T-cell (primary cell): ENCODE measurements around the gene BLTP3A. TPM values are rescaled to one million over a fixed set of nuclear protein-coding genes. Genes with fewer than 3 reads are reported as not detected.
A peak's percentile ranks its signal among the peaks of the same experiment; 100 is the strongest.
"Not testable (repeated sequence)": the region's sequence is repeated elsewhere in the genome, so short reads cannot be mapped to it uniquely, and the experiment has no call there.

ENCODE experiments used
- ATAC-seq, 4 experiments: fragments of 200-7000 bp in 3 of 4; fragments of 150-1000 bp in 1 of 4; cut with Tn5 transposase; replicated peaks in 1 of 4; 1 replicate in 3 of 4; 2 replicates in 1 of 4; pipeline ENCODE4 v1.10.0; 2021; ENCODE audit warnings: moderate library complexity in 3 of 4, mild to moderate bottlenecking in 2 of 4, moderate number of reproducible peaks in 1 of 4
- CTCF ChIA-PET, 2 donors: fragments of 300-600 bp; sonication (Branson Sonifier 250); formaldehyde crosslinking; loops; one replicate each; lab custom pipeline; 2022; ENCODE audit warnings: antibody characterized with exemption in 2 of 2; lab: Charles Lee
- POLR2A ChIA-PET, 2 donors: fragments of 300-600 bp; sonication (Branson Sonifier 250); formaldehyde crosslinking; loops; one replicate each; lab custom pipeline; 2022; ENCODE audit warnings: antibody characterized with exemption in 2 of 2; lab: Charles Lee
- DNase-seq, 35 experiments: peaks; one replicate each; pipeline versions ENCODE4 v3.0.0 to v3.0.0-alpha.2; 2013 to 2023
- H3K27ac ChIP-seq: one replicate; pipeline ENCODE4 v1.5.1; 2013; ENCODE audit warnings: low read length
- H3K27me3 ChIP-seq, 2 experiments: replicated peaks in 1 of 2; 1 replicate in 1 of 2; 2 replicates in 1 of 2; pipeline versions ENCODE4 v1.6.1 to v1.7.0; 2013; ENCODE audit warnings: low read length in 1 of 2, mixed read lengths in 1 of 2; ENCODE audit not compliant: control insufficient read depth in 2 of 2, insufficient read depth in 2 of 2; ENCODE audit errors: extremely low read depth in 1 of 2
- H3K36me3 ChIP-seq, 2 donors: 1 replicate in 1 of 2; 2 replicates in 1 of 2; pipeline versions ENCODE4 v1.6.1 to v1.7.0; 2013; ENCODE audit warnings: low read length in 1 of 2; ENCODE audit not compliant: control insufficient read depth in 2 of 2, insufficient read depth in 1 of 2; ENCODE audit errors: extremely low read depth in 1 of 2
- H3K4me1 ChIP-seq, 2 experiments: 1 replicate in 1 of 2; 2 replicates in 1 of 2; pipeline versions ENCODE4 v1.6.1 to v1.7.0; 2013; ENCODE audit warnings: low read length in 2 of 2, mixed read lengths in 1 of 2; ENCODE audit not compliant: insufficient read depth in 2 of 2, control insufficient read depth in 1 of 2; ENCODE audit errors: extremely low read depth in 1 of 2
- H3K4me3 ChIP-seq, 2 donors: 1 replicate in 1 of 2; 2 replicates in 1 of 2; pipeline versions ENCODE4 v1.5.1 to v1.7.0; 2013; ENCODE audit warnings: mild to moderate bottlenecking in 2 of 2, low read length in 1 of 2, moderate library complexity in 1 of 2; ENCODE audit not compliant: control insufficient read depth in 1 of 2; ENCODE audit errors: extremely low read depth in 1 of 2
- H3K9me3 ChIP-seq: 2 replicates; pipeline ENCODE4 v1.7.0; 2013
- H3K27ac Mint-ChIP-seq, 2 donors: one replicate each; pipeline ENCODE4 v1.8.0; 2020 to 2021; ENCODE audit warnings: mild to moderate bottlenecking in 2 of 2, mixed read lengths in 2 of 2
- H3K27me3 Mint-ChIP-seq, 2 donors: one replicate each; pipeline ENCODE4 v1.8.0; 2021 to 2022; ENCODE audit warnings: mixed read lengths in 2 of 2
- H3K36me3 Mint-ChIP-seq: one replicate; pipeline ENCODE4 v1.8.0; 2021; ENCODE audit warnings: mixed read lengths
- H3K4me1 Mint-ChIP-seq, 3 donors: one replicate each; pipeline ENCODE4 v1.8.0; 2020 to 2022; ENCODE audit warnings: mixed read lengths in 3 of 3, mild to moderate bottlenecking in 1 of 3
- H3K4me3 Mint-ChIP-seq, 3 donors: one replicate each; pipeline ENCODE4 v1.8.0; 2020 to 2022; ENCODE audit warnings: mild to moderate bottlenecking in 3 of 3, mixed read lengths in 3 of 3, moderate library complexity in 3 of 3
- H3K9me3 Mint-ChIP-seq, 3 donors: one replicate each; pipeline ENCODE4 v1.8.0; 2020 to 2022; ENCODE audit warnings: mixed read lengths in 3 of 3
- WGBS: methylation state at CpG from one replicate; pipeline ENCODE4 v1.1.5; 2013; ENCODE audit warnings: missing lambda C conversion rate; ENCODE audit not compliant: insufficient coverage; 5-methylcytosine and 5-hydroxymethylcytosine counted together
- total RNA-seq, 35 experiments: library from RNA in 6 of 35; stranded (reverse) in 6 of 35; fragments of 120-200 nt in 1 of 35; gene quantifications; one replicate each; pipeline versions ENCODE4 v1.2.1 to v1.2.4 and lab custom pipeline; 2013 to 2026

Gene BLTP3A
- total RNA-seq, 5 donors from 2014 or later (not counting 1 experiment from before 2014, with no cell fraction given), result 7.5 to 10.6 (median 9.5) TPM

GRCh38 chr6:34809419-34809818, 17.5 kb downstream of the BLTP3A start:
- H3K4me1 ChIP-seq, ATAC-seq, H3K36me3 ChIP-seq, H3K27me3 ChIP-seq, CTCF ChIA-PET, H3K27me3 Mint-ChIP-seq, H3K27ac ChIP-seq, H3K9me3 ChIP-seq, H3K36me3 Mint-ChIP-seq, POLR2A ChIA-PET, H3K4me3 ChIP-seq, H3K9me3 Mint-ChIP-seq, H3K27ac Mint-ChIP-seq, H3K4me3 Mint-ChIP-seq, DNase-seq: not testable (repeated sequence)
- peaks cover 0 to 19% (median 16%) of the 10 kb centered on the region in 3 donors for H3K4me1 Mint-ChIP-seq
- WGBS, result no CpG with 5 or more reads among the region's 9 CpGs

DNA sequence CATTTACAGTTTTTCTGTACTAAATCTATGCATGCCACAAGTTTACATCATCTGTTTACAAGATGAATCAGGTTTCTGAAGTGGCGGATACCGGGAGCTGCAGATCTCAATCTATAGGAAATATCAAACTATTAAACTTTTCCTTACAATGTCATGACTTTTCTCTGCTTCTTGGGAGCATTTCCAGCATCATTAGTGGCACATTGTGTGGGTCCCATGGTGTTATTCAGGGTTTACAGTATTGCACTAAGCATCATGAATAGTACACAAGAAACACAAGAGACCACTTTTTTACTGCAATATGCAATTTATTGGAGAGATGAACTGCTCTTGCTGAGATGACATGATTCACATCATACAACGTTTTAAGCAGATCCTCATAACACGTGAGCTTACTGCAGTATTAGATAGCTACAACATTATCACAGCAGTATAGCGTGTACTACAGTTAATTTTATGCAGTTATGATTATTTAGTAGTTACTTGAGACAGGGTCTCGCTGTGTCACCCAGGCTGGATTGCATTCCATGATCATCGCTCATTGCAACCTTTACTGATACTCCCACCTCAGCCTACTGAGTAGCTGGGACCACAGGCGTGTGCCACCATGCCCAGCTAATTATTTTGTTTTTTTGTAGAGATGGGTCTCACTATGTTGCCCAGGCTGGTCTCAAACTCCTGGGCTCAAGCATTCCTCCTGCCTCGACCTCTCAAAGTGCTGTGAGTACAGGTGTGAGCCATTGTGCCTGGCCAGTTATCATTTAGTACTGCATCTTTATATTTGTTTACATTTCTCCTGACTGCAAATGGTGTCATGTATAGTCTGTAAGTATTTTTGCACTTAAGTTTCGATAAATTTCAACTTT, 18.4 kb downstream of the BLTP3A start:
- DNase-seq, result no peak
- Histone ChIP-seq H3K36me3 (no peaks in the 10 kb centered on the region), H3K4me1 (no peaks in the 10 kb centered on the region), H3K27ac (no peak overlapping the region), H3K27me3 (no peaks in the 10 kb centered on the region), H3K9me3 (no peaks in the 10 kb centered on the region), H3K4me3 (no peak overlapping the region)
- WGBS, result no CpG with 5 or more reads among the region's 10 CpGs
- Mint-ChIP-seq H3K27me3 (no peaks in the 10 kb centered on the region), H3K4me1 (peaks cover 0 to 19% (median 16%) of the 10 kb centered on the region in 3 donors), H3K9me3 (no peaks in the 10 kb centered on the region), H3K36me3 (no peaks in the 10 kb centered on the region), H3K27ac (no peak overlapping the region), H3K4me3 (no peak overlapping the region)
- ChIA-PET POLR2A (interaction anchor here in 1 of 2 donors (0.6 kb wide), 1 partner anchor 1107 kb away, joined by 3 read pairs; no protein-coding TSS in a partner anchor), CTCF (no interaction called here)
- no peak for ATAC-seq

DNA sequence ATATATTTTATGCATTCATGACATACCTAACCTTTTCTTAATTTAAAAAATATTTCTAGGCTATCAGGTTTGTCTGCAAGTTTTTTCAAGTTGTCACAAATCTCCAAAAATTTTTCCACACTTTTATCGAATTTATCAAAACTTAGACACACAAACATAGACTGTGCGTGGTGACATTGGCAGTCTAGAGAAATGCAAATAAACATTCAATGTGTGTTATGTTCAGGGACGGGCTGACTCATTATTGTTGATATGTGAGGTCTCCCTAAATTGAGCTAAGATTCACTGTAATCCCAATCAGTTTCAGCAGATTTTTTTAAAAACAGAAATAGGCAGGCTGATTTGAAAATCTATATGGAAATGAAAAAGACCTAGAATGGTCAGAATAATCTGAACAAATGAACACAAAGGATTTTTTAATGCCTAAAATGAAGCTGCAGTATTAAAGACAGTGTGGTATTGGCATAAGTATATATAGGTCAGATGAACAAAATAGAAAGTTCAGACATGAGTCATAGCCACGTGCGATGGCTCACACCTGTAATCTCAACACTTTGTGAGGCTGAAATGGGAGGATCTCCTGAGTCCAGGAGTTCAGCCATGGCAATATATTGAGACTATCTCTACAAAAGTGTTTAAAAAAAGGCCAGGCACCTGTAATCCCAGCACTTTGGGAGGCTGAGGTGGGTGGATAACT, 19.2 kb downstream of the BLTP3A start:
- ATAC-seq, result peak in 1 of 4 experiments; percentile 42
- ChIA-PET CTCF (interaction anchor here in 1 of 2 donors (0.6 kb wide), 1 partner anchor 322 kb away, joined by 3 read pairs; no protein-coding TSS in a partner anchor), POLR2A (no interaction called here)
- no peaks in the 10 kb centered on the region for H3K4me1 ChIP-seq
- WGBS, result 10% methylated on average over 2 of the region's 5 CpGs
- H3K9me3 ChIP-seq, result no peaks in the 10 kb centered on the region
- Mint-ChIP-seq H3K4me1 (peaks cover 0 to 19% (median 16%) of the 10 kb centered on the region in 3 donors), H3K36me3 (no peaks in the 10 kb centered on the region), H3K27me3 (no peaks in the 10 kb centered on the region), H3K27ac (no peak overlapping the region), H3K9me3 (no peaks in the 10 kb centered on the region), H3K4me3 (no peak overlapping the region)
- H3K27ac ChIP-seq, result no peak overlapping the region
- H3K27me3 ChIP-seq, result no peaks in the 10 kb centered on the region
- H3K4me3 ChIP-seq, result no peak overlapping the region
- no peak for DNase-seq
- no peaks in the 10 kb centered on the region for H3K36me3 ChIP-seq

DNA sequence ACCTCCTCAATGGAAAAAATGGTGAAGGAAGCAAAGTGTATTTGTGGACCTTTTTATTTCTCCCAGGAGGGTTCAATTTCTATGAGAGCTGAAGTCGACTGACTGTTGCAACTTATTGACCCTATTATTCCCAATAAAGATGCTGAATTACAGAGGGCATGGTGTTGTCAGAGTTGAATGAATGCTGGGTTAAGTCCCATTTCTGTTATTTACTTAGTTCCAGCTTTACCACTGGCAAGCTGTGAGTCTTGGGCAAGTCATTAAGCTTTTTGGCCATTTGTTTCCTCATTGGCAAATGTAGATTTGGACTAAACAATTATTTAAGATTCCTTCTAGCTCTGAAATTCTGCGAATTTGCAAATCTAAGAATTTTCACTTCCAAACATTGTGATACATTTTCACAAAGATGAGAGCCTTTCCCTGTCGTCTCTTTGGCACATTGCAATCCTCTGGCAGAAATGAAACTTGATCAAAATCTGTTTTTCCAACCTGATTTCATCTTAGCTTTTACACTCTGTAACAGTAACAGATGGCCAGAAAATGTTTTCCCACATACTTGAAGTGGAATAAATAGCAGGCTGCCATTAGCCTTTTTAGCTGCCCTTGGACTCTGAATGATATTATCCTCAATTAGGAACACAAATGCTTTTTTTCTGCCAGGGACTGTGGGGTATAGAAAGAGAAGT, 21.3 kb downstream of the BLTP3A start:
- WGBS, result 100% methylated on average over 1 of the region's 3 CpGs
- DNase-seq (no peak), ATAC-seq (no peak)
- H3K36me3 Mint-ChIP-seq, result no peaks in the 10 kb centered on the region
- H3K4me1 ChIP-seq, result no peaks in the 10 kb centered on the region
- POLR2A ChIA-PET, result no interaction called here
- H3K27ac ChIP-seq, result no peak overlapping the region
- H3K9me3 Mint-ChIP-seq, result no peaks in the 10 kb centered on the region
- no peak overlapping the region for H3K4me3 Mint-ChIP-seq
- CTCF ChIA-PET, result no interaction called here
- no peaks in the 10 kb centered on the region for H3K27me3 Mint-ChIP-seq
- no peaks in the 10 kb centered on the region for H3K9me3 ChIP-seq
- no peaks in the 10 kb centered on the region for H3K27me3 ChIP-seq
- H3K36me3 ChIP-seq, result no peaks in the 10 kb centered on the region
- H3K4me1 Mint-ChIP-seq, result peaks cover 0 to 20% (median 16%) of the 10 kb centered on the region in 3 donors
- no peak overlapping the region for H3K27ac Mint-ChIP-seq
- H3K4me3 ChIP-seq, result no peak overlapping the region

GRCh38 chr6:34816635-34817301, 24.9 kb downstream of the BLTP3A start:
- no peak overlapping the region for H3K27ac ChIP-seq
- H3K27me3 ChIP-seq, result no peaks in the 10 kb centered on the region
- ATAC-seq (no peak), DNase-seq (no peak)
- CTCF ChIA-PET, result no interaction called here
- H3K36me3 ChIP-seq, result peaks cover 0 to 4% of the 10 kb centered on the region in 2 donors
- peaks cover 3% of the 10 kb centered on the region for H3K36me3 Mint-ChIP-seq
- peaks cover 14 to 19% (median 14%) of the 10 kb centered on the region in 3 donors for H3K4me1 Mint-ChIP-seq
- H3K4me1 ChIP-seq, result no peaks in the 10 kb centered on the region
- H3K9me3 Mint-ChIP-seq, result no peaks in the 10 kb centered on the region
- POLR2A ChIA-PET, result no interaction called here
- H3K27ac Mint-ChIP-seq, result no peak overlapping the region
- WGBS, result no CpG with 5 or more reads among the region's 5 CpGs
- no peak overlapping the region for H3K4me3 ChIP-seq
- H3K4me3 Mint-ChIP-seq, result no peak overlapping the region
- H3K27me3 Mint-ChIP-seq, result no peaks in the 10 kb centered on the region
- no peaks in the 10 kb centered on the region for H3K9me3 ChIP-seq

DNA sequence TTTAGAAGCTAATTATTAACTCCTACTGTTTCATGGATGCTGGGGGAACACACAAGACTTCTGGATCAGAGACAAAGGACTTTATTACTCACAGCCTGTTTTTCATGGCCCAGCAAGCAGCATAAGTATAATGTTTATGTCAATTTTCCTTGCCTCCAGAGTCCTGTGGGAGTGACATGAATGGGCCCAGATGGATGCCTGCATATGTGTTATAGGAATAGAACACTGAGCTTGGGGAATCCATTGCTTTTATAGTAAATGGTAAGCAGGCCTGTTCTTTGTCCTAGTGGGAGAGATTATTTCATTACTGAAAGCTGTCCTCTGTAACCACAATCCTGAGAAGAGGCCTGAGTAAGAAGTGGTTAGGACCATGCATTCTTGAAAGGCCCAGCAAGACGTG, 25.6 kb downstream of the BLTP3A start:
- 57% methylated on average over 1 of the region's 1 CpG for WGBS
- H3K9me3 Mint-ChIP-seq, result no peaks in the 10 kb centered on the region
- H3K27me3 ChIP-seq, result no peaks in the 10 kb centered on the region
- POLR2A ChIA-PET, result interaction anchor here in 1 of 2 donors (0.6 kb wide), 1 partner anchor 56 kb away, joined by 5 read pairs; no protein-coding TSS in a partner anchor
- H3K36me3 ChIP-seq, result peaks cover 0 to 8% of the 10 kb centered on the region in 2 donors
- H3K9me3 ChIP-seq, result no peaks in the 10 kb centered on the region
- H3K4me1 ChIP-seq, result no peaks in the 10 kb centered on the region
- CTCF ChIA-PET, result no interaction called here
- DNase-seq (no peak), ATAC-seq (no peak)
- H3K4me1 Mint-ChIP-seq, result peaks cover 14 to 19% (median 14%) of the 10 kb centered on the region in 3 donors
- no peak overlapping the region for H3K27ac ChIP-seq
- no peaks in the 10 kb centered on the region for H3K27me3 Mint-ChIP-seq
- H3K4me3 Mint-ChIP-seq, result no peak overlapping the region
- H3K36me3 Mint-ChIP-seq, result peaks cover 5% of the 10 kb centered on the region
- no peak overlapping the region for H3K4me3 ChIP-seq
- H3K27ac Mint-ChIP-seq, result peak overlapping the region in 1 of 2 donors; percentile 11
